ENCODE data around the gene TTC8.
"Not testable (repeated sequence)": the region's sequence is repeated elsewhere in the genome, so short reads cannot be mapped to it uniquely, and the experiment has no call there.

The TTC8 gene

GRCh38 chr14:88824314-88825077 lies at the start of gene TTC8:
TSS of gene TTC8 (plus strand) at chr14:88824651. CDS start at chr14:88824708, 57 bp downstream.
- peak; percentile 79 to 81 for DNase-seq

- no peak for DNase-seq
Observed at GRCh38 chr14:88775532-88775931, 48.9 kb upstream of the TTC8 start.

- DNase-seq: no peak
Observed at GRCh38 chr14:88785911-88786310, 38.5 kb upstream of the TTC8 start.

GRCh38 chr14:88786715-88787114 lies 37.7 kb upstream of the TTC8 start:
- no peak for DNase-seq

GRCh38 chr14:88789573-88789972 lies 34.9 kb upstream of the TTC8 start:
- DNase-seq: not testable (repeated sequence)

GRCh38 chr14:88790501-88791251 lies 33.8 kb upstream of the TTC8 start:
- DNase-seq: no peak

- DNase-seq: no peak
Observed at GRCh38 chr14:88791252-88791621, 33.2 kb upstream of the TTC8 start.

GRCh38 chr14:88791629-88792472 lies 32.6 kb upstream of the TTC8 start:
- DNase-seq: peak in 1 of 2 donors; percentile 11

- DNase-seq: peak; percentile 74 to 79
Observed at GRCh38 chr14:88792473-88793258, 31.8 kb upstream of the TTC8 start, which contains the start of gene EML5. TSS of gene EML5 (minus strand) at chr14:88792953. CDS start at chr14:88792503, 450 bp downstream.

GRCh38 chr14:88793259-88793625 lies 31.2 kb upstream of the TTC8 start:
- no peak for DNase-seq

GRCh38 chr14:88798156-88798555 lies 26.3 kb upstream of the TTC8 start:
- DNase-seq: no peak

- no peak for DNase-seq
Observed at GRCh38 chr14:88799522-88799921, 24.9 kb upstream of the TTC8 start.

GRCh38 chr14:88802596-88802995 lies 21.9 kb upstream of the TTC8 start:
- no peak for DNase-seq

GRCh38 chr14:88804035-88804434 lies 20.4 kb upstream of the TTC8 start:
- no peak for DNase-seq

- no peak for DNase-seq
Observed at GRCh38 chr14:88804477-88804876, 20.0 kb upstream of the TTC8 start.

GRCh38 chr14:88808359-88808758 lies 16.1 kb upstream of the TTC8 start:
- no peak for DNase-seq

GRCh38 chr14:88815980-88816379 lies 8.5 kb upstream of the TTC8 start:
- DNase-seq: no peak

- DNase-seq: no peak
Observed at GRCh38 chr14:88818018-88818417, 6.4 kb upstream of the TTC8 start.

- DNase-seq: not testable (repeated sequence)
Observed at GRCh38 chr14:88819674-88820073, 4.8 kb upstream of the TTC8 start.

GRCh38 chr14:88821378-88821777 lies 3.1 kb upstream of the TTC8 start:
- DNase-seq: no peak

GRCh38 chr14:88821888-88822287 lies 2.6 kb upstream of the TTC8 start:
- no peak for DNase-seq

GRCh38 chr14:88823968-88824313 lies 510 bp upstream of the TTC8 start:
- no peak for DNase-seq

GRCh38 chr14:88825078-88825458 lies 617 bp downstream of the TTC8 start:
- no peak for DNase-seq

All from hippocampal formation (tissue), 2 donors.